Measurements from ENCODE around the gene CDH4. TPM values are rescaled to one million over a fixed set of nuclear protein-coding genes. Genes with fewer than 3 reads are reported as not detected.

Gene CDH4
- total and polyA plus RNA-seq, 9 of the 15 experiments (the other 6 are each of a cell fraction or from before 2014, with no cell fraction given) = 0.04 TPM; not detected in 8

- Histone ChIP-seq H3K4me1 (replicated peaks in 1 of 2; ENCODE audit: control insufficient read depth in 2 of 2, insufficient read depth in 2 of 2, low read length in 2 of 2) (peaks cover 0 to 19% of the 10 kb centered on the region in 2 experiments; a peak in 2 of 5 replicates), H2AFZ (ENCODE audit: low read depth, low read length) (no peak overlapping the region), H3K9me1 (ENCODE audit: control insufficient read depth, insufficient read depth, low read length) (no peaks in the 10 kb centered on the region), H3K27me3 (ENCODE audit: control insufficient read depth in 2 of 2, insufficient read depth in 2 of 2, low read length in 2 of 2) (peaks cover 12 to 61% of the 10 kb centered on the region in 2 experiments), H3K27ac (ENCODE audit: extremely low read depth, low read depth, low read length) (no peak overlapping the region), H3K36me3 (ENCODE audit: control insufficient read depth, insufficient read depth, low read length) (no peaks in the 10 kb centered on the region), H3K9ac (ENCODE audit: insufficient read depth in 1 of 2, low read depth in 2 of 2, low read length in 2 of 2) (no peak overlapping the region), H3K79me2 (ENCODE audit: control insufficient read depth, insufficient read depth, low read length) (no peaks in the 10 kb centered on the region), H3K4me2 (ENCODE audit: insufficient read depth, low read length) (no peak overlapping the region), H3K4me3 (no peak overlapping the region), H3K9me3 (replicated peaks; ENCODE audit: control insufficient read depth, insufficient read depth, low read depth, low read length) (no peaks in the 10 kb centered on the region; the same call in 1 of the 2 replicates), H4K20me1 (replicated peaks; ENCODE audit: control insufficient read depth, insufficient read depth, low read length) (no peaks in the 10 kb centered on the region; the same call in none of the 2 replicates)
- WGBS (ENCODE audit: insufficient coverage, low coverage, missing lambda C conversion rate) = 4% methylated on average over 14 of the region's 14 CpGs
- DNase-seq (ENCODE audit: extremely low read depth in 1 of 4, low spot score in 3 of 4) (no peak), ATAC-seq (no peak), FAIRE-seq (no peak)
- intact Hi-C loops (cut with micrococcal nuclease) (no loop called here), in situ Hi-C loops (cut with MboI) (no loop called here)
- ChIA-PET CTCF (ENCODE audit: low intra/inter-chr PET ratio) (no interaction called here), POLR2A (no interaction called here)
- no TSS peak for BruUV-seq (replicated peaks)
- TF ChIP-seq ZNF12 (CRISPR knock-in tag; IDR thresholded peaks at IDR 0.05) (no peak), RNF2 (IDR thresholded peaks at IDR 0.05) (no peak), XRCC5 (IDR thresholded peaks at IDR 0.05; ENCODE audit: low read depth, low read length) (no peak)
Measured at GRCh38 chr20:61931476-61932198, 679.6 kb downstream of the CDH4 start.

- DNase-seq (ENCODE audit: extremely low read depth in 1 of 4, low spot score in 3 of 4) (no peak), ATAC-seq (no peak), FAIRE-seq (no peak)
- in situ Hi-C loops (cut with MboI) = no loop called here
- no peaks in the 10 kb centered on the region; the same call in 1 of the 2 replicates for H3K9me3 ChIP-seq (replicated peaks; ENCODE audit: control insufficient read depth, insufficient read depth, low read depth, low read length)
- POLR2A ChIA-PET = no interaction called here
- no peak overlapping the region for H3K4me3 ChIP-seq
- no peaks in the 10 kb centered on the region; the same call in none of the 2 replicates for H4K20me1 ChIP-seq (replicated peaks; ENCODE audit: control insufficient read depth, insufficient read depth, low read length)
- H3K27ac ChIP-seq (ENCODE audit: extremely low read depth, low read depth, low read length) = no peak overlapping the region
- no peaks in the 10 kb centered on the region for H3K9me1 ChIP-seq (ENCODE audit: control insufficient read depth, insufficient read depth, low read length)
- intact Hi-C loops (cut with micrococcal nuclease) = no loop called here
- H3K4me1 ChIP-seq (replicated peaks in 1 of 2; ENCODE audit: control insufficient read depth in 2 of 2, insufficient read depth in 2 of 2, low read length in 2 of 2) = peaks cover 0 to 23% of the 10 kb centered on the region in 2 experiments; a peak in 2 of 5 replicates
- WGBS (ENCODE audit: insufficient coverage, low coverage, missing lambda C conversion rate) = 0% methylated on average over 9 of the region's 9 CpGs
- H2AFZ ChIP-seq (ENCODE audit: low read depth, low read length) = no peak overlapping the region
- H3K27me3 ChIP-seq (ENCODE audit: control insufficient read depth in 2 of 2, insufficient read depth in 2 of 2, low read length in 2 of 2) = peaks cover 6 to 62% of the 10 kb centered on the region in 2 experiments
- H3K4me2 ChIP-seq (ENCODE audit: insufficient read depth, low read length) = no peak overlapping the region
- no peak overlapping the region for H3K9ac ChIP-seq (ENCODE audit: insufficient read depth in 1 of 2, low read depth in 2 of 2, low read length in 2 of 2)
- no TSS peak for BruUV-seq (replicated peaks)
- H3K36me3 ChIP-seq (ENCODE audit: control insufficient read depth, insufficient read depth, low read length) = no peaks in the 10 kb centered on the region
- CTCF ChIA-PET (ENCODE audit: low intra/inter-chr PET ratio) = no interaction called here
- no peaks in the 10 kb centered on the region for H3K79me2 ChIP-seq (ENCODE audit: control insufficient read depth, insufficient read depth, low read length)
- TF ChIP-seq NR2C1 (IDR thresholded peaks at IDR 0.05) = no peak
- no peak for TF ChIP-seq NR2C1 (tag; IDR thresholded peaks at IDR 0.05)
- TF ChIP-seq TAF15 (IDR thresholded peaks at IDR 0.05; ENCODE audit: low read depth, low read length) = no peak
- TF ChIP-seq ARID3B (CRISPR knock-in tag; IDR thresholded peaks at IDR 0.05; ENCODE audit: borderline replicate concordance) = no peak
- TF ChIP-seq ZNF655 (CRISPR knock-in tag; IDR thresholded peaks at IDR 0.05) = no peak
- no peak for TF ChIP-seq MCM3 (IDR thresholded peaks at IDR 0.05)
- no peak for TF ChIP-seq ZNF124 (CRISPR knock-in tag; IDR thresholded peaks at IDR 0.05)
Measured at GRCh38 chr20:61932199-61932592, 680.1 kb downstream of the CDH4 start.
